GM19238 (cell line): ENCODE measurements around the gene JAKMIP1.
"Not testable (repeated sequence)": the region's sequence is repeated elsewhere in the genome, so short reads cannot be mapped to it uniquely, and the experiment has no call there.

Experiments
- DNase-seq: peaks from one replicate; pipeline ENCODE4 v3.0.0; 2011; ENCODE audit warnings: low spot score; ENCODE audit not compliant: insufficient read length

JAKMIP1 gene

GRCh38 chr4:5993346-5993745 lies 207.0 kb downstream of the JAKMIP1 start:
- DNase-seq = not testable (repeated sequence)

- DNase-seq = no peak
Observed at GRCh38 chr4:5992828-5993321, 207.5 kb downstream of the JAKMIP1 start.

- DNase-seq = no peak
Observed at GRCh38 chr4:5992171-5992827, 208.1 kb downstream of the JAKMIP1 start.

DNA sequence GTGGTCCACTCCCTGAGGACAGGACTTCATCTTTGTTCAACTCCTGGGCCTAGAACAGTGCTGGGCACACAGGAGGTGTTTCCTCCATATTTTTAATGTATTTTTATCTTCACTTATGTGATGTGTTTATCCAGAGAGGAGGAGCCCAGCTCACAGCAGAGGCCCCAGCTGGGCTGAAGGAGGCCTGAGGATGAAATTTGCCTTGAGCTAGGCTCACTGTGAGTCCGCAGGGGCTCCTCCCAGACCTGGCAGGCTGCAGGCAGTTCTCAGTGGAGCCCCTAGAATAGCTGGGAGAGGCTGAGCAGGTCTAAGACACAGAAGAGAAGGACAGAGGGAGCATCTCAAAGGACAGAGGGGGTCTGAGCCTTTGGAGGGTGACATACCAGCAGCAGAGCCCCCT lies 208.9 kb downstream of the JAKMIP1 start:
- DNase-seq = no peak

- no peak for DNase-seq
Observed at GRCh38 chr4:5990446-5991160, 209.7 kb downstream of the JAKMIP1 start.

- DNase-seq = no peak
Observed at GRCh38 chr4:5989236-5990225, 210.8 kb downstream of the JAKMIP1 start.

DNA sequence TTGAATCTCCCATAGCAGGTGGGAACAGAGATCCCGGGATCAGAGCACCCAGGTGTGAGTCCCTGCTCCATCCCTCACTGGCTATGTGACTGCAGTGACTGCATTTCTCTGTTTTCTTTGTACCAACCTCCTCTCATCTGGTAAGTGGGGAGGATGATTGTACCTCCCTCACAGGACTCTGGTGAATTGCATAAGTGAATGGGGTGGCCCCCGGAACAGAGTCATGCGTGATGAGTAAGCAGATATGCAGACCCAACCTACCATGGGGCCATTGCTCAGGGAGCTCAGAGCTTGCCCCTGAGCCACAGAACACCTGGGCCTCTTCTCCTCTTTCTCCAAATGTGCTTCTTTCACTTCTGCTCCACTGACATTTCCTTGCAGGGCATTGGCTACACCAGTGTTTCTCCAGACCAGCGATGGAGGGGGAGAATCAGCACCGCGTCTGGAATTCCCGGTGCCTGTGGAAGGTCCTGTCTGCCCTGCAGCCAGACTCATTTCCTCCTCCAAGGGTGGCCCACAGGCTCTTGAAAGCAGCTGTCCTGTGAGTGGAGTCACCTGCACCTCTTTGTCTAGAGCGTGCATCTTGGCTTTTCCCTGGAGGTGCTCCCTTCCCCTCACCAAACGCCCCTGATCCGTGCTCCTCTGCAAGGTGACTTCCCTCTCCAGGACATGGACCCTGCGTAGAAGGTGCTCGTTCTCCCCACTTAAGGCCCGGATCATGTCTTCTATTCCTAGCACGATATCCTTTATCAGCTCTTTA lies 212.1 kb downstream of the JAKMIP1 start:
- no peak for DNase-seq

GRCh38 chr4:5984843-5985242 lies 215.5 kb downstream of the JAKMIP1 start:
- no peak for DNase-seq

GRCh38 chr4:5982156-5982973 lies 218.0 kb downstream of the JAKMIP1 start:
- no peak for DNase-seq

DNA sequence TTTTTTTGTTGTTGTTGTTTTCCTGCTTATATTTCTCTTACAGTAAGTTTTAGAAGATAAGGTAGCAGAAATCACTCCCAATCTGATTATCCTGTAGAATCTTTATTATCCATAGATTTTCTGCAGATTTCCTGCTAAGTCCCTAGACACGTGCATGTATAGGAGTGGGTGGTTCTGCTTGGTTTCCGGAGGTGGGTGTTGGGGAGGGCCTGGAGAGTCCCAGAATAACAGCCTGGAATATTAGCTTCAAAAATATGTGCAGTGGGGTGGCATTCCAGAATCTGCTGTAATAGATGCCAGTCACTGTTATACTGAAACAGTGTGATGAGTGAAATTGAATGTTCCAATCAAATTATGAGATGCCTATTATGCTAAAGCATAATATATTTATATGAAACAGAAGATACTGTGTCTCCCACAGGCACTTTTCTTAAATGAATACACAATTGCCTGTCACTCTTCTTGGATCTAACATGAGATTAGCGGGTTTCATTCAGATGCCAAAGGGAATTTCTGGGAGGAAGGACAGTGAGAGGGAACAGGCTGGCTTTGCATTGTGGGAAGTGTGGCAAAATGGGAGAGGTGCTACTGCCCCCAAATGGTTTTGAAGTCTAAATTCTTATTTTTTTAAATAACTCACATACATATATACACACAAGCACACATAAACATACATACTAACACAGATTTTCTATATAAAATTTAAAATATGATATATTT lies 219.8 kb downstream of the JAKMIP1 start:
- no peak for DNase-seq

- no peak for DNase-seq
Observed at GRCh38 chr4:5979981-5980380, 220.4 kb downstream of the JAKMIP1 start.

- DNase-seq = no peak
Observed at GRCh38 chr4:5976921-5977320, 223.4 kb downstream of the JAKMIP1 start.

DNA sequence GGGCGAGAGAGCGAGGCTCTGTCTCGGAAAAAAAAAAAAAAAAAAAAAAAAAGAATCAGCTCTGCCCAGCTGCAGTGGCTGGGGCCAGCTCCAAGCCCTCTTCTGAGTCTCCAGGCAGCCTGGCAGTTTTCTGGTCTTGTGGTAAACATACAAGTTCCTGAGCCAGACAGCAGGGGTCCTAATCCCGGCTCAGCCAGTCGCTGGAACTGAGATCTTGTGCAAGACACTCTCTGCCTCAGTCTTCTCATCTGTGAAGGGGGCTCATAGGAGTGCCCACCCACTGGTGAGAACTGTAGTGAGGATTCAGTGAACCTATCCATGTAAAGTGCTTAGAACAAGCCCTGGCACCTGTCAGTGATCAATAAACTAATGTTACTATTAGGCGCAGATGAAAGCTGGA lies 223.9 kb downstream of the JAKMIP1 start:
- no peak for DNase-seq
